GOT3 (cell line): Measurements from ENCODE around the gene TOR4A.

Experiments
- DNase-seq: peaks from one replicate; lab custom pipeline; 2025; ENCODE audit warnings: mixed read lengths; lab: John Stamatoyannopoulos, UW

TOR4A gene

DNA sequence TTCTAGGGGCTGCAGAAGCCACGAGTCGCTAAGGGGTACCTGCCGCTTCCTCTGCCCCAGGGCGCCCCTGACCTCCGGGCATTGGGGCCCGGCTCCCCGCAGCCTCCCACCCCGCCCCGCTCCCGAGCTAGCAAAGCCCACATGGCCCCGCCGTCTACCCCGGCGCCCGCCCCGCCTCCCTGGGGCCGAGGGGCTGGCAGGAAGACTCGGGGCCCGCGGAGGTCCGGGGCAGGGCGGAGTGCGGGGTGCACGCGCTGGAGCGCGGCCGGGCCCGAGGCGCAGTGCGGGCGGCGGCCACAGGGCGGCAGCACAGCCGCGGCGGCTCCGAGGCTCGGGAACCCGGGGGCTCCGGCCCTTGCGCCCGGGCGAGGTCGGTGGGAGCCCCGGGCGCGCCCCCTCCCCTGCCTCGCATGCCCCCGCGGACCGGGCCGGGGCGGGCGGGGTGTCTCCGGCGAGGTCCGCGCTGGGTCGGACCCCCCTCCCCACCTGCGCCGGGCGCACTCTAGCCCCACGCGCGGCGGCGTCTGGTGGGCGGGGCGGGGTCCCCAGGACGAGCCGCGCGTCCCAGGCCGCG, 17.8 kb downstream of the TOR4A start:
- DNase-seq = no peak

DNA sequence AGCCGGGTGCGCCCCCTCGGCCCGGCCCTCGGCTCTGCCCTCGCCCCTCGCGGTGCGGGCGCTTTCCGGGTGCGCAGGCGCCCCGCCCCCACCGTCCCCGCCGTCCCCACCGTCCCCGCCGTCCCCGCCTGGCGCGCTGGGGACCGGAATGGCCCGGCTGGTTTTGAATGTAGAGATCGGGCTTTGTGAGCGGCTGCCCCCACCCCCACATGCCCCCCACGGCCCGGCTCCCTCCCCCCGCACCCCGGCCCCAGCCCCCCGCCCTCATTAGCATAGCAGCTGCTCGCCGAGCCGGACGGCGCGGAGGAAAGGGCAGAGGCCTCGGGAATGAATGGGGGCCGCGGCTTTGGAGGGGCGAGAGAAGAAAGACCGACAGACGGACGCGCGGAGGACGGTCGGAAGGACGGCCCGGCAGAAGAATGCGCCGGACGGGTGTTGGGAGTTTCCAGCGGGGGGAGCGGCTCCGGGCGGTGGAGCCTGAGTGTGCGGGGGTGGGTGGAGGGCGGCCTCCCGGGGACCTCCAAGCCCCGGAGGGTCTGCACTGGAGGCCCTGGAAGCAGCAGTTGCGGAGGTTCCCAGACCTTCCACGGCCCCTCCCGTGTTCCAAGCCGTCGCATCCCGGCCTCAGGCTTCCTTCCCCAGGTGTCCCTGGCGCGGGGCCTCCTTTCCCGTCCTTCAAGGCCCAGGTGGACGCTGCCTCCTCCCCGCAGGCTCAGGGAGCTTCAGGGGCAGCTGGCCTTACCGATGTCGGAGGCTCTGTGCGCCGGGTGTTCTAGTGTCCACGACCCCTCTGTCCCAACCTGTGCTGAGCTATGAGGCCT, 18.5 kb downstream of the TOR4A start:
- DNase-seq = no peak

DNA sequence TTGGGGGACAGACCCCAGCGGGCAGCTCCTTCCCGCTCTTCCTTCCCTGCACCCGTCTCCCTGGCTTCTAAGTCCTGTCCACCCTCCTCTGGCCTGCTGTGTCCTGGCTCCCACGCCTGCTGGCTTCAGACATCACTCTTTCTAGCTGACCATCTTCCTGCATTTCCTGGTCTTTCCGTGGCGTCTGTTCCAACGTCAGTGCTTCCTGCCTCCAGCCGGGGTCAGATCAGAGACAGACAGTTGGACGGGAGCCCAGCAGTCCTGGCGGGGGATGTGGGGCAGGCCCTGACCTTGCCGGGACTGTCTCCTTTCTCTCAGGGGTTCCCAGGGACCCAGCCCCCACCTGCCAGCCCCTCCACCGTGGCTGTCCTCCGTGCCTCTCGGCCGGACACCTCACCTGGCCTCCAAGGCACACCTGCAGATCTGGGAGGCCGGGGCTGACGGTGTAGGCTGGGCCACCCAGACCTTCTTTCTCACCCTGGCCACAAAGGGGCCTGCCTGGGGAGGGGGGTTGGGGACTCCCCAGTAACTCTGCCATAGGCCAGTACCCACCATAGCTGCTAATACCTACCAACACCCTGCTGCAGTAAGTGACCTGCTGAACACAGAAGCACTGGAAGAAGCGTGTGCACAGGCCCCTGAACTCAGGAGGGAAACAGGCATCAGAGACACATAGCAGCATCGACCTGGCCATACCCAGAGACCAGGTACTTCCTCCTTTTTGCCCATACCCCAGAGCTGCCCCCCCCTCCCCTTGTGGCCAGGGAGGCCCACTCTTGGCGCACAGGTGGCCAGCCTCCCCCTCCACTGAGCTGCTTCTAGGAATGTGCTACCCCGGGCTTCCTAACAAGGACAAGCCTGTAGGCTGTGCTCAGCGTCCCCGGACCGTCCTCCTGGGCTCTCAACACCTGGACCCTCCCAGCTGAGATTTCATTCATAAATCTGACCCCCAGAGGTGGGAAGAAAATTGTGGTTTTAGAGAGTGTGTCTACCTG, 19.4 kb downstream of the TOR4A start:
- DNase-seq = no peak

DNA sequence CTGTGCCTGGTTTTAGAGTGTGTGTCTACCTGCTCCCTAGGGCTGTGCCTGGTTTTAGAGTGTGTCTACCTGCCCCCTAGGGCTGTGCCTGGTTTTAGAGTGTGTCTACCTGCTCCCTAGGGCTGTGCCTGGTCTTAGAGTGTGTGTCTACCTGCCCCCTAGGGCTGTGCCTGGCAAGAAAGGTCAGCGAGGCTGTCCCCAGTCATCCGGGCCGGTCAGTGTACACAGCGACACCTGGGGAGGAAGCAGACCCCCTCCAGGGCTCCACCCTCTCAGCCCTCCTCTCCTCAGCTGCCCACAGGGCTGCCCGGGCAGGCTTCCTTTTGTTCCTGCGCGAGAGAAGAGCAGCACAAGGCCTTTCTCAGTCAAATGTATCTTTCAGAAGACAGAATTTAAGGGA, 20.4 kb downstream of the TOR4A start:
- DNase-seq = no peak

DNA sequence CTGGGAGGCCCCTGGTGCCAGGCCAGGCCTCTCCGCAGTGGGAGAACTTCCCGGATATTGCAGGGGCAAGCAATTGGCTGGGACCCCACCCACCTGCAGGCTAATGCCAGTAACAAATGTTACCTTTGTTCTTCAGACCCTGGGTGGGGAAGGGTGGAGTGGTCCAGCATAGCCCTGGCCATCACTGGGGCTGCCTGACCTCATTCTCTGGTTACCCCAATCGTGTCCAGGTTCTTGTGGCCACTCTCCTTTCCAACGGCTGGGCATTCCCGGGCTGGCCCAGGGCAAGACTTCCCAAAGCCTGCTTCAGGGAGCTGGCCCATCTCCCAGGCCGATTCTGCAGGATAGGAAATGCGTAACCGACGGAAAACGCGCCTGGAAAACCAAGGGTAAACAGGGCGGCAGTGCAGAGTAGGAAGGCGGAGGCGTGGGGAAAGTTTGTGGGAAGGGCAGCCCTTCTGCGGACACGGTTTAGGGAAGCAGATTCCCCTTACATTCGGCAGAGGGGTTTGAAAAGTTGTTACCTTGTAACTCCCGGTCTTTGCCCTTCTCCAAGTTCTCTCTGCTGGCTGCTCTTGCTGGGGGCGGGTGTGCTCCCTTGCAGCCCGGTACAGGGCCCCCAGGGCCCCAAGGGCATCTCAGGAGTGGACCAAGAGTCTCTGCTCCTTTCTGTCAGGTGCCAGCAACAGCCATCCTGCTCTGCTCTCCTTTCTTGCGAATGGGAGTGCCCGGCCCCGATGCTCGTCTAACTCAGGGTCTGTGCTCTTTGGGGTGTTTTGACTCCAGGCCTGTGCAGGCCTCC, 21.1 kb downstream of the TOR4A start:
- no peak for DNase-seq

DNA sequence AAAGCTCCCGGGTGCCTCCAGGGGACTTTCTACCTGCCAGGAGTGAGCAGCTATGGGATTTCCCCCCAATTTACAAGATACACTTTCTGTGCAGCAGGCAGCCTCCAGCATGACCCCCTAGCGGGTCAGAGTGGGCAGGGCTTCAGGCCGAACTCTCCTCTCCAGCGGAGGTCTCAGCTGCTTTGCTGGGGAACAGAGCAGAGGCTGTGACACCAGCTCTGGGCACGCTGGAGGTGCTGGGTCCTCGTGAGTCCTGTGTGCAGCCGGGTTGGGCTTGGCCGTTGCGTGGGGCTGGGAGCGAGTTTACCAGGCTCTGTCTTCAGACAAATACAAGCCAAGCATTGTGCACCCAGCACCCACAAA, 21.7 kb downstream of the TOR4A start:
- no peak for DNase-seq

DNA sequence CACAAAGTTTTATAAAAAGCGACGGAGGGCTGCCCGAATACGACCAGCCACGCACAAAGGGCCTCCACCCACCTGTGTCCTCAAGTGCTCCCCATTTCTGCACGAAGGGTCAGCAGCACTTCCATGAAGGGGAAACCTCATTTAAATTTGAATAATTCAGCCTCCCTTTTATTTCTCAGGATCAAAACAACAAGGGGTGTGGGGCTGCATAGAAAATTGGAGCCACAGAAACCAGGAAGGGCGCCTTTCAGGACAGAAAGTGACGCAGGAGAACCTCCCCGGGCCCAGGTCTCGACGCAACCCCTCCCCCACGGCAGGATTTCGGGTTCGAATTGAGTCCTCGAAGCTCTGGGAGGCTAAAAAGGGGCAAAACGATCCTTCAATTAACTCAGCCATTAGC, 22.4 kb downstream of the TOR4A start:
- DNase-seq = no peak

DNA sequence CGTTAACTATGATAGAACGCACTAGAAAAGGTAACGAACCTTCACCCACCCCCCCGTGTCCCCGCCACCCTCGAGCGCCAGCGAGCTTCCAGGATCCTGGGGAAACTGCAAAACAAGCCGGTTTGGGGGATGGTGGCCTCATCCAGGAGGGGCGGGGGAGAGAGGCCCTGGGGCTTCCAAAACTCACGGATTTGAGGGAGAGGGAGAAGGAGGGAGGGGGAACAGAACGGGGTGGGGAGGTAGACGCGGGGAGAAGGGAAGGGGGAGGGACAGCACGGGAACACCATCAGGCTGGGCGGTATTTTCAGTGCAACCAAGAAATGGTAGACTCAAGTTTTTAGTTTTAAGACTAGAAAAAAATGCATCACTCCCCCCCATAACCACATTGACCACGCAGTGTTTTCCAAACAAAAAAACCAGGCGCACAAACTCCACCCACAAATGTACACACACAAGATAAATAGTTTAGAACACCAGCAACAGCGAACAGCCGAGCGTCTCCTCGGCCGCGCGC, 23.1 kb downstream of the TOR4A start:
- DNase-seq = no peak

DNA sequence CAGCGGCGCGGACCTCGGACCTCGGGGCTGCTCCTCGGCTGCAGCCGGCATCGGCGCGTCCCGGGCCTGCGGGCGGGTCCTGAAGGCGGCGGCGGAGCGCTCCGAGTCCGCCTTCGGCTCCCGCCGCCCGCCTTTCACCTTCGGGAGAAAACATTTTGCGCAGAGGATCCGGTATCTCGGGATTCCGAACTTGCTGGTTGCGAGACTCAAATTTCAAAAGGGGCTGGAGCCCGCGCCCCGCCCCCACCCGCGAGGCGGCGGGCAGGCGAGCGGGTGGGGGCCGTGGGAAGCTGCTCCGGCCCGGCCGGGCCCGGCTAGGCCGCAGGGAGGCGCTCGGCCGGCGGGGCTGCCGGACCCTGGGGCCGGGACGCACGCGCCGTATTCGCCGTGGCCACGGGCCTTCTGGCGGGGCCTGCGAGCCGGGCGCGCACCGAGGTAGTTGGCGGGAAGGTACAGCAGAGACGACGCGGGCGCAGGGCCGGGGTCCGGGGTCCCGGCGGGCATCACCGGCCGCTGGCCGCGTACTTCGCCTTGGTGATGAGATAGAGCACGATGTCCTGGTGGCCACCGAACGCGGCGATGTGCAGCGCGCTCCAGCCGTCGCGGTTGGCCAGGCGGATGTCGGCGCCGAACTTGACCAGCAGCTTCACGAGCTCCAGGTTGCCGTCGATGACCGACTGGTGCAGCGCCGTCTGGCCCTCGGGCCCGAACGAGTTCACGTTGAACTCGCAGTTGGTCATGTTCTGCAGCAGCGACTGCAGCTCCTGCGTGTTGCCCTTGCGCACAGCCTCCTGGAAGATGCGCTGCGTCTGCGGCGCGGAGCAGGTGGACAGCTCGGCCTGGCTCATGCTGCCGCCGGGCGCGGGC, 23.8 kb downstream of the TOR4A start:
- DNase-seq = no peak

DNA sequence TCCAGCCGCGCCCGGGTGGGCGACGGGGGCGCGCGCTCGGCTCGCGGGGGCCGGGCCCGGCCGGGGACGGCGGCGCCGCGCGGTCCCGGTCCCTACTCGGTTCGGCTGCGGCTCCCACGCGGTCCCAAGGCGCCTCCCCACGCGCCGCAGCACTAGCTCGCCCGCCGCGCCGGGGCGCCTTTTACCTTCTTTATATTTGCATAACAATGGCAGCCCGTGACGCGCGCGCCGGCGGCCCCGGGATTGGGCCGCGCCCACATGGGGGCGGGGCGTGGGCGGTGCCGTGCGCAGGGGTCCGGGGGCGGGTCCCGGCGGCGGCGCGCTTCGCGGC, 24.6 kb downstream of the TOR4A start, which contains the start of gene NRARP:
Gene NRARP, minus strand, starts transcription at position 154 of the 331 bp plus-strand sequence. CDS start 343 bp downstream, outside the sequence.
- DNase-seq = no peak

DNA sequence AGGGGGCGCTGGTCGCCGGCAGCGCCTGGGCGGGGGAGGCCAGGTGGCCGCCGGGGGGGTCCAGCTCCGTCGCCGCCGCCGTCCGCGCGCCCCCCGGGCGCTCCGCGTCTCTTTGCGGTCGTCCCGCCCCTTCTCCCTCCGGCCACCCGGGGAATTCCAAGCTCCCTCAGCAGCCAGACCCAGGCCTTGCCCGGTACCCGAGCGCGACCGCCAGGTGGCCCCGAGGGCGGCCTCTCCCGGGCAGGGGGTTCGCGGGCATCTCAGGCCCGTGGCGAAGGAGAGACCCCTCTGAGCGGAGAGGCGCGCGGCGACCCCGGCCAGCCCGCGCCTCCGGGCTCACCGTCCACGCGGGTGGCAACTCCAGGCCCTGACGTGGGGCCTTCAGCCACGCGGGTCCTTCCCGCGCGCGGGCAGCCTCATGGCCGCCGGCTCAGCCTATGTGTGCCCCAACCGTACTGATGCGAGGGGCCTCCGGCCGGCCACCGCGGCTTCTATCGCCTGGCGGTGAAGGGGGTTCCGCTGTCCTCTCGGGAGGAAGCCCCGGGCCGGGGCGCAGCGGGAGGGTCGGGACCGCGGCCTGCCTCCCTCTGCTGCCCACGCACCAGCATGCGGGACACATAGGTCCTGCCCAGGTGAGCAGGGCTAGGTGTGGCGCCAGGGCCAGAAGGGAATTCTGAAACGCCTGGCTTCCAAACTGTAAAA, 25.1 kb downstream of the TOR4A start:
- DNase-seq = no peak

DNA sequence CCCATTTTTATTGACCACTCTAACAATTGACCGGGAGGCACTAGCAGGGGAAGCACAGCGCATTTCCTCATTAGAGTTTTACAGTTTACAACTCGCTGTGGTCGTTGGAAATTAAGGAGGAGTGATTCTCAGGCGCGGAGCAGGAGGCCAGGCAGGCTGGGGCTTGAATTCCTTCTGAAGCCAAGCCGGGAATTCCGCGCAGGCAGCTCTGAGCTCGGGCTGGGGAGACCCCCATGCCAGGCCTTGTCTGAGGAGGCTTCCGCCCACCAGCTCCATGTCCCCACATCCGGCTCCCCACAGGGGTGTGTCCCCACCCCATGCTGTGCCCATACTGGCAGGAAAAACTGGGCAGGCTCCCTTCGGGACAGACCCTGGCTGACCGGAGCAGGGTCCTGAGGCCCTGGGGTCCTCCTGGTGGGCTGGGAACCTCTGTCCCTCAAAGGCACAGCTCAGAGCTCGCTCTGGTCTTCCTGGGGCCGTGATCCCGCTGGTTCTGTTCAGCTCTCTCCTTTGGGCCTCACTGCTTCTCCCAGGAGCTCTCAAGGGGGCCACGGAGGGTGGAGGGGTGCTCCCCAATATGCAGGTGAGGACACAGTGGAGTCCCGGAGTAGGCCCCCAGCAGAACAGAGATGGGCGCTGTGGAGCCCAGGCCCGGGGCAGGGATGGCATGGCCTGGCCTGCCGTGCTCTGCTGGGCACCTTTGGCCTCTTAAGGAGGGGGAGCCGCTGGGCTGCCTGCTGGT, 25.8 kb downstream of the TOR4A start:
- DNase-seq = no peak

DNA sequence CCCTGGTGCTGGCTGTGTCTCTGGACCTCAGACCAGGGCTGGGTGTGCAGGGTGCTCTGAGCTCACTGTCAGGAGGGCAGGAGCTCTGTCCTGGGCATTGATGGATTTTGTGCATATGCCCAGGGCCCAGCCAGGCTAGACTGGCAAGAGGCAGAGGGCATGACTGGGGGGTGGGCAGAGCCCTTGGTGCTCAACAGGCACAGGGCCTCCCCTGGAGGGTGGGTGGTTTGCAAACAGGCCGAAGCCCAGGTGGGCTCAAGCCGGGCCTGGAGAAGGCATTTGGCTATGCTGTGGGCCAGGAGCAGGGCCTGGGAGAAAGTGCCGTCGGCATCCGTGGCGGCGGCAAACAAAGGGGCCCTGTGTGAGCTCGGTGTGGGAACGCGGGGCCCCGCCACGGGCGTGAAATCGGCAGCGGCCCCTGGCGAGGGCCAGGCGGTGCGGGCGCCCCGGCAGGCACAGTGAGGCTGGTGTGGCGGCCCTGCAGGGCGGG, 26.4 kb downstream of the TOR4A start:
- no peak for DNase-seq

DNA sequence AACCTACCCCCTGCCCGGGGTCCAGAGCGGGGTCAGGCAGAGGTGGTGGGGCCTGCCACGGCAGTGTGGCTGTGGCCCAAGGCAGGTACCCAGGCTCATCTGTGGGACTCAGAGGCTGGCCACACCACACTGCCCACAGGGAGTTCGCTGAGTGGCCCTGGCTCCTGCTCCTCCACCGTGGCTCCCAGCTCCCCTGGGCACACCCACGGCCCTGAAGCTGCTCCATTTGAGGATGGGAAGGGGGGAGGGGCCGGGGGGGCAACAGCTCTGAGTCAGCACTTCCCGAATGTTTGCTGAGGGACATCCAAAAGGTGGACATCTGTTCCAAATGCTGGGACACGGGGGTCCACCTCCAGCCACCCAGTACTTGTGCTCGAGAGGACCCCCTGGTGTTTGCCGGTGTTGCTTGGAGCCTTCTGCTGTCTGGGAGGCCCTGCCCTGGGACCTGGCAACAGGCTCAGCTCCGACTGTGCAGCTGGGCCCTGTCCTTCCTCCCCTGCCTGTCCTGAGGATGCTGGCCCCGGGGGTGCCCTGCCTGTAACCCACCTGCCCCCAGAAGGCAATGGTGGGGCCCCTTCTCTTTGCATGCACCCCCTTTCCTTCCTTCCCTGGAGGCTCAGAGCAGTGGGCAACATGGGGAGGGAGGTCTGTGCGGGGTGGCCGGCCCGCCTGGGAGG, 27.0 kb downstream of the TOR4A start:
- DNase-seq = no peak

DNA sequence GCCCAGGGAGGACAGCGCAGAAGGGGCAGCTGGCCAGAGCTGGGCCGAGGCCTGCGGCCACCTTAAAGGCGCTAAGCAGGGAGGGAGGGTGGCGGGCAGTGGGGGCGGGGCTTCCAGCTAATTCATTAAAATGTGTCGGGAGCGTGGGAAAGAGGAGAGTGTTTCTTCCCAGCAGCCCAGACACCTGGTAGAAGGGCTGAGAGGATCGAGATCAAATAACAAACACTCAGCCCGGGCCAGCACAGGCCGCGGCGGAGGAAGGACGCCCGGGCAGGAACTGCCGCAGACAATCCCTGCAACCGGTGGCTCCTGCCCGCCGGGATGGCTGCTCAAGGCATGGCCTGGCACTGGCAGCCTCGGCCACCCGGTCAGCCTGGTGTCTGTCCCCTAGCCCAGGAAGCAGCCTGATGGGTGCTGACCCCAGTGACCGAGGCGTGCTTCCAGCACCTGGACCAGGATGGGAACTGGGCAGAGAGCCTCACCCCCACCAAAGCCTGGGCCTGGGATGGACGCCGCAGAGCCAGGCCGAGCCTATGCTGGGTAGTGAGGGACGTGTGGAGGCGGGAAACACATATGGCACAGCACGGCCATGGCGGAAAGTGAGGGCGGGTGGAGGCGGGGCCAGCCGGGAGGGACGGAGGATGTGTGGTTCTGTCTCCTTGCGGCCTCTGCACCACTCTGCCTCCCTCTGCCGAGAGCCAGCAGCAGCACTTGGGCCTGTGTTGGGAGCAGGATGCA, 27.7 kb downstream of the TOR4A start:
- no peak for DNase-seq

DNA sequence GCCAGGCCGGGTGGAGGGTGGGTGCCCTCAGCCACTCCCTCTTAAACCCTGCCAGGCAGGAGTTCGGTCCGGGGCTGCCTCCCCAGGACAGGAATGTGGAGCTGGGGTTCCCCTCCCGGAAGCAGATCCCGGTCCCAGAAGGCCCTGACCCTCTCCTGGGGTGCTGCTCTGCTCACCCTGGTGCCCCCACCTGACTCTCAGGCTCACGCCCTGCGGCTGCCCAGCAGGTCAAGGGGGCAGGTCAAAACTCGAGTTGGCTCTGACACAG, 28.2 kb downstream of the TOR4A start:
- DNase-seq = no peak

DNA sequence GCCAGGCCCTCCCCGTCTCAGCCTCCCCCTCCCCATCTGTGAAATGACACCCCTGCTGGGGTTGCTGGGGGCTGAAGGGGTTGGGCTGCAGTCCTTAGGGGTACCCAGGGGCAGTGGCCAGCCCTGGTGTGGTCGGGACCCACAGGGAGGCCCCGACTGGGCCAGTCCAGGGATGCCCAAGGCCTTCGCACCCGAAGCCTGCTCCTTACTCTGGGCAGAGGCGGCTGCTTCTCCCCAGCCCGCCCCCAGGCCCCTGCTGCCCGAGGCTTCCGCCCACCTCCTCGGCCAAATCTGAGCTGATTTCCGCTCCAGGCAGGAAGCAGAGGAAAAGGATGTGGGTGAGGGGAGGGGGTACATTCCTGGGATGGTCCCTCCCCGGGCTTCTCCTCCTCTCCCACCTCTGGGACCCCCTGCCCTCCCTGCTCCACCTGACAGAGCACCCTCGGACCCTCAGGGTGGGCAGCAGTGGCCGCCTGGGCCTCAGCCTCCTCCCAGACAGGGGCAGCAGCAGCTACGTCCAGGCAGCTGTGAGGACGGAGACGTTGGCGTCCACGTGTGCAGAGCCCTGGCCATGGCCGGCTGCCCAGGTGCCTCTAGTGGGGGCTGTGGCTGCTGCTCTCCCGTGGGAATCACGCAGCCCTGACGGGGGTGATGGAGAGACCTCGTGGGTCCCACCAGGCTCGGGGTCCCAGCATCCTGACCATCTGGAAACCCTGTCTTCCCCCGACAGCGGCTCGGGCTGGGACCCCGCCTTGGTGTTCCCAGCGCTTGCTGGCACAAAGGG, 28.7 kb downstream of the TOR4A start:
- DNase-seq = no peak
